GM19351 (cell line): Measurements from ENCODE around the gene USP48.
"Not testable (repeated sequence)": the region's sequence is repeated elsewhere in the genome, so short reads cannot be mapped to it uniquely, and the experiment has no call there.

ENCODE experiments used
- ATAC-seq: cut with Tn5 transposase; IDR thresholded peaks from one replicate; pipeline ENCODE4 v1.9.1; 2021; ENCODE audit warnings: mild to moderate bottlenecking, moderate library complexity; ENCODE audit not compliant: unreplicated experiment

USP48 gene

DNA sequence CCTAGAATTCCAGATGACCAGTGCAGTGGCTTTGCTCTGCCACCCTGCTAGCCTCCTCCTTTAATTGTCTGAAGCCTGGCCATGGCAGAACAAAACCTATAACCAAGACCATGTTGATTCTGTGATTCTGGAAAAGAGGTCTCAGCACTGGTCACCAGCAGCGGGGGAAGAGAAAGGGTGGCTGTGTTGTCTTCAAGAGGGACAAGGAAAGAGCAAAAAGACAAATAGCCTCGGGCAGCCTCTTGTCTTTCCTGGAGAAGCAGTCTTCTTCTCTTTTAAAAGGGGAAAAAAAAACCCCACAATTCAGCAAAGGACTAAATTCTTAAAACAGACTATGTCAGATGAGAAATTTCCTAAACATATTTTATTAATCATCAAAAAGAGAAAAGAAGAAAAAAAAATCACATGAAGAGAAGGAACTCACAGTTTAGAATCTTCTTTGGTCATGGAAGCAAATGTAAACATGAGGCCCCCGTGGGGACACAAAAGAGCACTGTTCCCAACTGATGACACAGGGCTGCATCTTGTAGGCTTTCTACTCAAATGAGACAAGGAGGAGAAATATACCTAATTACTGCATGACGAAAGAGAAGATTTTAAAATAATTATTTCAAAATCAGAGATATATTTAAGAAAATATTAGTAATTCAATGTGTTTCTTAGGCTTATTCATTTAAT is 77.5 kb downstream of the USP48 start:
- ATAC-seq: no peak

DNA sequence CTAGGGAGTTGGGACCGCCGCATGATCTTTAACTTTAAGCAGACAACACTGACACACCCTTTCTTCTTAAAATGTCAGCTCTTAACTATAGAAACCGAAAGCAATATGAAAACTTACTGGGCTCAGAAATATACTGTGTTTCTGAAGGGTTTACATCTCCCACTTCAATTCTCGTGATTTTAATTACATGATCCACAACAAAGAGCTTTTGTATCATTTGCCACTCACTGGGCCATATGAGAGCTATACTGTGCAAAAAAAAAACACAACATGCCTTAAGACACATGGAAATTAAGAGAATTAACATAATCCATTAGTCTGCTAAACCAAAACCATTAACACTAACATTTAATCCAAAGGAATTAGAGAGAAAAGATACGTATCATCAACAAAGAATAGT is 78.8 kb downstream of the USP48 start:
- no peak for ATAC-seq

GRCh38 chr1:21703318-21703963 is 79.5 kb downstream of the USP48 start:
- no peak for ATAC-seq

- ATAC-seq: no peak
These were observed 80.2 kb downstream of the USP48 start for GRCh38 chr1:21702780-21703179.

- ATAC-seq: no peak
These were observed 81.5 kb downstream of the USP48 start for GRCh38 chr1:21701401-21701800.

DNA sequence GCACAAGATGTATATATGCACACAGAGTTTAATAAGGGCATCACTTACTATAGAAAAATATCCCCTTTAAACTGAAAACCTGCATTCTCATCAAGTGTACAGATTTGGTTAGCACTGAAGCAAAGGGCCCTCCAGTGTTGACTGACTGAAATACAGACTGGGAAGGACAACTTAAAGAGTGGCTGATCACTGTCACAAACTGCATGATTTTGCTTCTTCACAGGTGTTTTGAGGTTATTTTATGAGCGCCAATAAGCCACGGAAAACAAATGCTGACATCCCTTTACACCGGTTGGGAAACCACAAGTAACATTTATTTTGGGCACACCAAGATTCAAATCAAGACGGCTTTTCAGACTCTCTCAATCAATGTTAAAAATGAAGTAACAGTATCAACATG is 82.9 kb downstream of the USP48 start:
- ATAC-seq: no peak

- ATAC-seq: no peak
These were observed 86.0 kb downstream of the USP48 start for GRCh38 chr1:21696931-21697330.

DNA sequence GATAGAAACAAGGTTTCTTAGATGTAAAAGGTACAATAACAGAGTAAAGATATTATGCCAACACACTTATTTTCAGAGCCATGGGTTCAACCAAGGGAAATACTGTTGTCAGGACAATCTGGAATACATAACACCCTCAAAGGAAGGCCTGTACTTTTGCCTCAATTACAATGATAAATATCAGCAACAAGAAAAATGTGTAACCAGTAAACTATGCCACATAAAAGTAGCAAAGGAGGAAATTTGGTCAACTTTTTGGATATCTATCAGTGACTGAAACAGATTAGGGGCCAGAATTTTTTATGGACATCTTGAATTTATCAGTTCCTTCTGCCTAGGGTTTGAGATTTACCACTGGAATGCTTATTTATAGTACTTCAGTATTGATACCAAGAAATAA is 89.2 kb downstream of the USP48 start:
- no peak for ATAC-seq

DNA sequence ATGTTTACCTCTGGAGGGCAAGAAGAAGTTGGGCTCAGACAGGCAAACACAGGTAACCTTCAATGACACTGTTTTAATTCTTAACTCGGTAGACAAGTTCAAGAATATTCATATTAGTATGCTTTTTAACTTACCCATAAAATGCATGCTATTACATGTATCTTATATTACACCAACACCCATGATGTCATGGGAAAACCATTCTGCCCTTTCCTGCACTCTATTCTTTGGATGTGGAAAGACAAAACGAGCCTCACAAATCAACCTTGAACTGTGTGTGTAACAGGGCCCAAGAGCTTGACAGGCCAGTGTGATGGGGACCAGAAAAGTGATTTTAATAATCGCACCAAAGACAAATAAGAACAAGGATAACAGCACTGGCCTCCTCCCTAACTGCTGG is 91.2 kb downstream of the USP48 start:
- ATAC-seq: no peak

GRCh38 chr1:21689661-21690372 is 93.1 kb downstream of the USP48 start:
- ATAC-seq: no peak

DNA sequence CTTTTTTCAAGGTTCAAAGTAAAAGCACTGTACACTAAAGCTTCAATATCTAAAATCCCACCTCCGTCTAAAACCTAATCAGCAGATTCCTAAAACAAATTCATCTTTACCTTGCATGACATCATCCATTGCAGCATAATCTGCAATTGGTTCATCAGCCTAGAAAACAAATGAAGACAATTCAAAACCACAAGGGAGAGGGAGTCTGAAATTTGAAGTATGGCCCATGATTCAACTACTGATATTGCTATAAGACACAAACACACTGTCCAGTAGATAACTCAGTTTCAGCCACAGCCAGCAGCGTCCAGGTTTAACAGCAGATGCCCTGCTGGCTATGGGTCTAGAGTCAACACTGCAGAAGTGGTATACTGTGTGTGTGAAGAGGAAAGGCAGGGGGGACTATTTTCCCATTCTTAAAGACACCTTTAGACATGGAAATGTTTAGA is 95.8 kb downstream of the USP48 start:
- no peak for ATAC-seq

DNA sequence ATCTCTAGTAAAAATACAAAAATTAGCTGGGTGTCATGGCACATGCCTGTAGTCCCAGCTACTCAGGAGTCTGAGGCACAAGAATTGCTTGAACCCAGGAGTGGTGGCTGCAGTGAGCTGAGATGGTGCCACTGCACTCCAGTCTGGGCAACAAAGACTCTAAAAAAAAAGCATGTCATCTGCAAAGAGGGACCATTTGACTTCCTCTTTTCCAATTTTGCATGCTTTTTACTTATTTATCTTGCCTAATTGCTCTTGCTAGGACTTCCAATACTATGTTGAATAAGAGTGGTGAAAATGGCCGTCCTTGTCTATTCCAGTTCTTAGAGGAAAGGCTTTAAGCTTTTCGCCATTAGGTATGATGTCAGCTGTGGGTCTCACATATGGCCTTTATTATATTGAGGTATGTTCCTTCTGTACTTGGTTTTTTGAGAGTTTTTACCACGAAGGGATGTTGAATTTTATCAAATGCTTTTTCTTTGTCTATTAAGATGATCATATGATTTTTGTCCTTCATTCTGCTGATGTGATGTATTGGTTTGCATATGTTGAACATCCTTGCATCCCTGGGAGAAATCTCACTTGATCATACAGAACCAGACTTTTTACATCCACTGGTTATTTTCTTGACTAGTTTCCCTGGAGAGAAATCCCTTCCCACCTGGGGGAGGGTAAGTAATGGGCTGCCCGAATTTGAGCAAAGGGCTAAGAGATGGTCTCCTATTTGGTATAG is 96.8 kb downstream of the USP48 start:
- ATAC-seq: no peak

- no peak for ATAC-seq
These were observed 101.5 kb downstream of the USP48 start for GRCh38 chr1:21681426-21681825.

- ATAC-seq: no peak
These were observed 102.0 kb downstream of the USP48 start for GRCh38 chr1:21680918-21681317.

GRCh38 chr1:21680381-21680780 is 102.6 kb downstream of the USP48 start:
- ATAC-seq: no peak

GRCh38 chr1:21677168-21677567 is 105.8 kb downstream of the USP48 start:
- ATAC-seq: no peak

- no peak for ATAC-seq
These were observed 108.0 kb downstream of the USP48 start for GRCh38 chr1:21674957-21675356.

DNA sequence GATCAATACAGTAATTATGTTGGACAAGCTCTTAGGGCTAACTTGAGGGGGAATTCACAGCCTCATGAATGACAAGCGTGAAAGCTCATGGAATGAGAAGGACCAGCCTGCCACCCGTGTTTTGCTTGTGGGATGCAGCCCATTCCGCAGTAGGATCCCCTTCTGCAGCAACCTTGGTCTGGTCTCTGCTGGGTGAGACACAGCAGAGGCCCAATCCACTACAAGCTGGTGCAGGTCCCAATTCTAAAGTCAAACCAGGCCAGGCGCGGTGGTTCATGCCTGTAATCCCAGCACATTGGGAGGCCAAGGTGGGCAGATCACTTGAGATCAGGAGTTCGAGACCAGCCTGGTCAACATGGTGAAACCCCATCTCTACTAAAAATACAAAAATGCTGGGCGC is 109.1 kb downstream of the USP48 start:
- not testable (repeated sequence) for ATAC-seq

DNA sequence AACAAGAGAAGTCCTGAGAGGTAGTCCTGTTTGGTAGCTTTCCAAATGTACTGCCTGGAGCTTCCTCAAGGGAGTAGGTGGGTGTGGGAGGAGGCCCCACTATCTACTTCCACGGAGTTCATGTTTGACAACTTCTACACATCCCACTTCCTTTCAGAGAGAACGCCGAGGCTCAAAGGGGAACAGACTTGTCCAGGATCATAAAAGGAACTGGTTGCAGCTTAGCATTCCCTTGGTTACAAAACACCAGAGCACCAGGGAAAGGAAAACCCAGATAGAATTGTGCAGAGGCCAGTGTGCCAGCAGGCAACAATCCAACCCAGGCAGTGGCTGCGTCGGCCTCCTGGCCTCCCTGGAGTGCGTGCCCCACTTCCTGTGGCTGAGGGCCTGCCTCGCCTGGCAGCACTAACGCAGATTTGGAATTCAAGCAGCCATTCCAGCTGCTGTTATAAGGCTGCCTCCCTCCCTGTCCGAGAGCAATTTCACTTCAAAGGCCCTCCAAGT is 109.6 kb downstream of the USP48 start:
- ATAC-seq: no peak

GRCh38 chr1:21672478-21673276 is 110.3 kb downstream of the USP48 start:
- ATAC-seq: no peak
